ENCODE measurements around the gene DISC1. TPM values are rescaled to one million over a fixed set of nuclear protein-coding genes. Genes with fewer than 3 reads are reported as not detected.

Gene DISC1
- total and polyA plus RNA-seq, 2 of the 13 experiments (the other 11 are each of a cell fraction or from before 2014, with no cell fraction given), result 4.2 to 4.6 TPM

DNA sequence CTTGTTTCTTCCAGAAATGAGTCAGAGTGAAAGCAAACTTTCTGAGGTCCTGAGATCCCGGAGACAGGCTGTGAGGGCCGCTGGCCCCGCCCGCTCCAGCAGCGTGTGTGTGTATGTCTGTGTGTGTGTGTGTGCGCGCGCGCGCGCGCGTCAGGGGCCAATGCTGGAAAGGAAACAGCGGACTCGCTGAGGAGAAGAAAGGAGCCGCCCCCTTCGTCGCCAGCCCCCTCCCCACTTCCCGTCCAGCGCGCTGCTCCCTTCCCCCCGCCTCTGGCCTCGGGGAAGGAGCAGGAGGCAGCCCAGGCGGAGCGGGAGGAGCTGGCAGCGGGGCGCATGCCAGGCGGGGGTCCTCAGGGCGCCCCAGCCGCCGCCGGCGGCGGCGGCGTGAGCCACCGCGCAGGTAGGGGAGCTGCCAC lies at the start of gene DISC1 (continued):
- TF ChIP-seq, protein P1, sequence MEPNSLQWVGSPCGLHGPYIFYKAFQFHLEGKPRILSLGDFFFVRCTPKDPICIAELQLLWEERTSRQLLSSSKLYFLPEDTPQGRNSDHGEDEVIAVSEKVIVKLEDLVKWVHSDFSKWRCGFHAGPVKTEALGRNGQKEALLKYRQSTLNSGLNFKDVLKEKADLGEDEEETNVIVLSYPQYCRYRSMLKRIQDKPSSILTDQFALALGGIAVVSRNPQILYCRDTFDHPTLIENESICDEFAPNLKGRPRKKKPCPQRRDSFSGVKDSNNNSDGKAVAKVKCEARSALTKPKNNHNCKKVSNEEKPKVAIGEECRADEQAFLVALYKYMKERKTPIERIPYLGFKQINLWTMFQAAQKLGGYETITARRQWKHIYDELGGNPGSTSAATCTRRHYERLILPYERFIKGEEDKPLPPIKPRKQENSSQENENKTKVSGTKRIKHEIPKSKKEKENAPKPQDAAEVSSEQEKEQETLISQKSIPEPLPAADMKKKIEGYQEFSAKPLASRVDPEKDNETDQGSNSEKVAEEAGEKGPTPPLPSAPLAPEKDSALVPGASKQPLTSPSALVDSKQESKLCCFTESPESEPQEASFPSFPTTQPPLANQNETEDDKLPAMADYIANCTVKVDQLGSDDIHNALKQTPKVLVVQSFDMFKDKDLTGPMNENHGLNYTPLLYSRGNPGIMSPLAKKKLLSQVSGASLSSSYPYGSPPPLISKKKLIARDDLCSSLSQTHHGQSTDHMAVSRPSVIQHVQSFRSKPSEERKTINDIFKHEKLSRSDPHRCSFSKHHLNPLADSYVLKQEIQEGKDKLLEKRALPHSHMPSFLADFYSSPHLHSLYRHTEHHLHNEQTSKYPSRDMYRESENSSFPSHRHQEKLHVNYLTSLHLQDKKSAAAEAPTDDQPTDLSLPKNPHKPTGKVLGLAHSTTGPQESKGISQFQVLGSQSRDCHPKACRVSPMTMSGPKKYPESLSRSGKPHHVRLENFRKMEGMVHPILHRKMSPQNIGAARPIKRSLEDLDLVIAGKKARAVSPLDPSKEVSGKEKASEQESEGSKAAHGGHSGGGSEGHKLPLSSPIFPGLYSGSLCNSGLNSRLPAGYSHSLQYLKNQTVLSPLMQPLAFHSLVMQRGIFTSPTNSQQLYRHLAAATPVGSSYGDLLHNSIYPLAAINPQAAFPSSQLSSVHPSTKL (CRISPR knock-in tag; IDR thresholded peaks at IDR 0.05), result peak; percentile 81
- TF ChIP-seq XRCC5 (optimal IDR thresholded peaks at IDR 0.05; ENCODE audit: low read length) (peak; percentile 87), ZNF546 (CRISPR knock-in tag; conservative IDR thresholded peaks at IDR 0.05) (0 out of 2 replicates have a peak, but pooled peaks have one; percentile 33), MATR3 (CRISPR knock-in tag; IDR thresholded peaks at IDR 0.05) (no peak), BHLHE40 (IDR thresholded peaks at IDR 0.05; ENCODE audit: low read length) (no peak), ZNF382 (CRISPR knock-in tag; IDR thresholded peaks at IDR 0.05; ENCODE audit: borderline replicate concordance) (no peak), CEBPG (CRISPR knock-in tag; IDR thresholded peaks at IDR 0.05) (0 out of 2 replicates have a peak, but pooled peaks have one; percentile 7), RBFOX2 (IDR thresholded peaks at IDR 0.05; ENCODE audit: low read depth, low read length) (peak; percentile 82), CAMTA2 (CRISPR knock-in tag; IDR thresholded peaks at IDR 0.05; ENCODE audit: borderline replicate concordance) (no peak), TBX3 (IDR thresholded peaks at IDR 0.05; ENCODE audit: borderline replicate concordance) (peak; percentile 39; the same call in 1 of the 2 replicates), HNRNPK (IDR thresholded peaks at IDR 0.05; ENCODE audit: low read depth, low read length, poor library complexity, severe bottlenecking) (no peak)
- TF ChIP-seq, protein P2, sequence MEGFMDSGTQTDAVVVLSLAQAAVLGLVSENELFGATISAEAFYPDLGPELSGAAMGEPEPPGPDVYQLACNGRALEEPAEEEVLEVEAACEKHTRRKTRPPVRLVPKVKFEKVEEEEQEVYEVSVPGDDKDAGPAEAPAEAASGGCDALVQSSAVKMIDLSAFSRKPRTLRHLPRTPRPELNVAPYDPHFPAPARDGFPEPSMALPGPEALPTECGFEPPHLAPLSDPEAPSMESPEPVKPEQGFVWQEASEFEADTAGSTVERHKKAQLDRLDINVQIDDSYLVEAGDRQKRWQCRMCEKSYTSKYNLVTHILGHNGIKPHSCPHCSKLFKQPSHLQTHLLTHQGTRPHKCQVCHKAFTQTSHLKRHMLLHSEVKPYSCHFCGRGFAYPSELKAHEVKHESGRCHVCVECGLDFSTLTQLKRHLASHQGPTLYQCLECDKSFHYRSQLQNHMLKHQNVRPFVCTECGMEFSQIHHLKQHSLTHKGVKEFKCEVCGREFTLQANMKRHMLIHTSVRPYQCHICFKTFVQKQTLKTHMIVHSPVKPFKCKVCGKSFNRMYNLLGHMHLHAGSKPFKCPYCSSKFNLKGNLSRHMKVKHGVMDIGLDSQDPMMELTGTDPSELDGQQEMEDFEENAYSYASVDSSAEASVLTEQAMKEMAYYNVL (CRISPR knock-in tag; IDR thresholded peaks at IDR 0.05; ENCODE audit: borderline replicate concordance), result 0 out of 2 replicates have a peak, but pooled peaks have one; percentile 26
- TF ChIP-seq, protein P3, sequence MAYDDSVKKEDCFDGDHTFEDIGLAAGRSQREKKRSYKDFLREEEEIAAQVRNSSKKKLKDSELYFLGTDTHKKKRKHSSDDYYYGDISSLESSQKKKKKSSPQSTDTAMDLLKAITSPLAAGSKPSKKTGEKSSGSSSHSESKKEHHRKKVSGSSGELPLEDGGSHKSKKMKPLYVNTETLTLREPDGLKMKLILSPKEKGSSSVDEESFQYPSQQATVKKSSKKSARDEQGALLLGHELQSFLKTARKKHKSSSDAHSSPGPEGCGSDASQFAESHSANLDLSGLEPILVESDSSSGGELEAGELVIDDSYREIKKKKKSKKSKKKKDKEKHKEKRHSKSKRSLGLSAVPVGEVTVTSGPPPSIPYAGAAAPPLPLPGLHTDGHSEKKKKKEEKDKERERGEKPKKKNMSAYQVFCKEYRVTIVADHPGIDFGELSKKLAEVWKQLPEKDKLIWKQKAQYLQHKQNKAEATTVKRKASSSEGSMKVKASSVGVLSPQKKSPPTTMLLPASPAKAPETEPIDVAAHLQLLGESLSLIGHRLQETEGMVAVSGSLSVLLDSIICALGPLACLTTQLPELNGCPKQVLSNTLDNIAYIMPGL (CRISPR knock-in tag; IDR thresholded peaks at IDR 0.05; ENCODE audit: borderline replicate concordance in 1 of 2, low read depth in 1 of 2), result peak in 1 of 2 experiments; percentile 41; a peak in 2 of 4 replicates
- TF ChIP-seq, protein P4, sequence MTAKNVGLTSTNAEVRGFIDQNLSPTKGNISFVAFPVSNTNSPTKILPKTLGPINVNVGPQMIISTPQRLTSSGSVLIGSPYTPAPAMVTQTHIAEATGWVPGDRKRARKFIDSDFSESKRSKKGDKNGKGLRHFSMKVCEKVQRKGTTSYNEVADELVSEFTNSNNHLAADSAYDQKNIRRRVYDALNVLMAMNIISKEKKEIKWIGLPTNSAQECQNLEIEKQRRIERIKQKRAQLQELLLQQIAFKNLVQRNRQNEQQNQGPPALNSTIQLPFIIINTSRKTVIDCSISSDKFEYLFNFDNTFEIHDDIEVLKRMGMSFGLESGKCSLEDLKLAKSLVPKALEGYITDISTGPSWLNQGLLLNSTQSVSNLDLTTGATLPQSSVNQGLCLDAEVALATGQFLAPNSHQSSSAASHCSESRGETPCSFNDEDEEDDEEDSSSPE (CRISPR knock-in tag; IDR thresholded peaks at IDR 0.05), result peak; percentile 79
- TF ChIP-seq, protein P5, sequence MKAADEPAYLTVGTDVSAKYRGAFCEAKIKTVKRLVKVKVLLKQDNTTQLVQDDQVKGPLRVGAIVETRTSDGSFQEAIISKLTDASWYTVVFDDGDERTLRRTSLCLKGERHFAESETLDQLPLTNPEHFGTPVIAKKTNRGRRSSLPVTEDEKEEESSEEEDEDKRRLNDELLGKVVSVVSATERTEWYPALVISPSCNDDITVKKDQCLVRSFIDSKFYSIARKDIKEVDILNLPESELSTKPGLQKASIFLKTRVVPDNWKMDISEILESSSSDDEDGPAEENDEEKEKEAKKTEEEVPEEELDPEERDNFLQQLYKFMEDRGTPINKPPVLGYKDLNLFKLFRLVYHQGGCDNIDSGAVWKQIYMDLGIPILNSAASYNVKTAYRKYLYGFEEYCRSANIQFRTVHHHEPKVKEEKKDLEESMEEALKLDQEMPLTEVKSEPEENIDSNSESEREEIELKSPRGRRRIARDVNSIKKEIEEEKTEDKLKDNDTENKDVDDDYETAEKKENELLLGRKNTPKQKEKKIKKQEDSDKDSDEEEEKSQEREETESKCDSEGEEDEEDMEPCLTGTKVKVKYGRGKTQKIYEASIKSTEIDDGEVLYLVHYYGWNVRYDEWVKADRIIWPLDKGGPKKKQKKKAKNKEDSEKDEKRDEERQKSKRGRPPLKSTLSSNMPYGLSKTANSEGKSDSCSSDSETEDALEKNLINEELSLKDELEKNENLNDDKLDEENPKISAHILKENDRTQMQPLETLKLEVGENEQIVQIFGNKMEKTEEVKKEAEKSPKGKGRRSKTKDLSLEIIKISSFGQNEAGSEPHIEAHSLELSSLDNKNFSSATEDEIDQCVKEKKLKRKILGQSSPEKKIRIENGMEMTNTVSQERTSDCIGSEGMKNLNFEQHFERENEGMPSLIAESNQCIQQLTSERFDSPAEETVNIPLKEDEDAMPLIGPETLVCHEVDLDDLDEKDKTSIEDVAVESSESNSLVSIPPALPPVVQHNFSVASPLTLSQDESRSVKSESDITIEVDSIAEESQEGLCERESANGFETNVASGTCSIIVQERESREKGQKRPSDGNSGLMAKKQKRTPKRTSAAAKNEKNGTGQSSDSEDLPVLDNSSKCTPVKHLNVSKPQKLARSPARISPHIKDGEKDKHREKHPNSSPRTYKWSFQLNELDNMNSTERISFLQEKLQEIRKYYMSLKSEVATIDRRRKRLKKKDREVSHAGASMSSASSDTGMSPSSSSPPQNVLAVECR (CRISPR knock-in tag; IDR thresholded peaks at IDR 0.05; ENCODE audit: borderline replicate concordance), result peak; percentile 59; the same call in 1 of the 2 replicates
